ENCODE measurements around the gene ALX4.

ALX4 gene

GRCh38 chr11:44243086-44243485, 66.9 kb downstream of the ALX4 start:
- DNase-seq = no peak

- DNase-seq = no peak
These were observed 68.1 kb downstream of the ALX4 start for GRCh38 chr11:44241851-44242250.

- DNase-seq = no peak
These were observed 72.8 kb downstream of the ALX4 start for GRCh38 chr11:44237156-44237555.

- DNase-seq = no peak
These were observed 73.6 kb downstream of the ALX4 start for GRCh38 chr11:44236296-44236695.

GRCh38 chr11:44235765-44236201, 74.2 kb downstream of the ALX4 start:
- no peak for DNase-seq

- DNase-seq = no peak
These were observed 80.3 kb downstream of the ALX4 start for GRCh38 chr11:44229624-44230023.

- no peak for DNase-seq
These were observed 80.8 kb downstream of the ALX4 start for GRCh38 chr11:44229098-44229497.

GRCh38 chr11:44228379-44228778, 81.6 kb downstream of the ALX4 start:
- DNase-seq = no peak

GRCh38 chr11:44226945-44227344, 83.0 kb downstream of the ALX4 start:
- no peak for DNase-seq

GRCh38 chr11:44226490-44226889, 83.4 kb downstream of the ALX4 start:
- DNase-seq = no peak

- no peak for DNase-seq
These were observed 85.0 kb downstream of the ALX4 start for GRCh38 chr11:44224867-44225501.

- DNase-seq = no peak
These were observed 86.7 kb downstream of the ALX4 start for GRCh38 chr11:44223238-44223637.

GRCh38 chr11:44221992-44222391, 87.9 kb downstream of the ALX4 start:
- DNase-seq = no peak

GRCh38 chr11:44221456-44221855, 88.5 kb downstream of the ALX4 start:
- DNase-seq = no peak

GRCh38 chr11:44219830-44220796, 89.8 kb downstream of the ALX4 start:
- DNase-seq = no peak

GRCh38 chr11:44217432-44217831, 92.5 kb downstream of the ALX4 start:
- DNase-seq = no peak

GRCh38 chr11:44213148-44213547, 96.8 kb downstream of the ALX4 start:
- no peak for DNase-seq

GRCh38 chr11:44212128-44212527, 97.8 kb downstream of the ALX4 start:
- DNase-seq = no peak
